ENCODE results near the gene CLDN18.

Gene CLDN18

GRCh38 chr3:138003069-138003468, 6.9 kb upstream of the CLDN18 start:
- Histone ChIP-seq H4K20me1 (ENCODE audit: insufficient read depth, low read length) (no peaks in the 10 kb centered on the region), H3K27ac (ENCODE audit: low read length) (no peak overlapping the region), H3K9me3 (ENCODE audit: insufficient read depth, low read length) (no peaks in the 10 kb centered on the region), H3K4me2 (ENCODE audit: low read length) (no peak overlapping the region), H3K4me1 (ENCODE audit: low read length) (no peaks in the 10 kb centered on the region), H2AFZ (ENCODE audit: low read depth, low read length) (no peak overlapping the region), H3K4me3 (ENCODE audit: low read length) (no peak overlapping the region), H3K36me3 (replicated peaks; ENCODE audit: low read depth, low read length) (no peaks in the 10 kb centered on the region), H3K9ac (ENCODE audit: low read length) (no peak overlapping the region), H3K27me3 (ENCODE audit: low read depth, low read length) (peaks cover 6% of the 10 kb centered on the region), H3K79me2 (ENCODE audit: low read length) (no peaks in the 10 kb centered on the region)
- TF ChIP-seq, protein P1, sequence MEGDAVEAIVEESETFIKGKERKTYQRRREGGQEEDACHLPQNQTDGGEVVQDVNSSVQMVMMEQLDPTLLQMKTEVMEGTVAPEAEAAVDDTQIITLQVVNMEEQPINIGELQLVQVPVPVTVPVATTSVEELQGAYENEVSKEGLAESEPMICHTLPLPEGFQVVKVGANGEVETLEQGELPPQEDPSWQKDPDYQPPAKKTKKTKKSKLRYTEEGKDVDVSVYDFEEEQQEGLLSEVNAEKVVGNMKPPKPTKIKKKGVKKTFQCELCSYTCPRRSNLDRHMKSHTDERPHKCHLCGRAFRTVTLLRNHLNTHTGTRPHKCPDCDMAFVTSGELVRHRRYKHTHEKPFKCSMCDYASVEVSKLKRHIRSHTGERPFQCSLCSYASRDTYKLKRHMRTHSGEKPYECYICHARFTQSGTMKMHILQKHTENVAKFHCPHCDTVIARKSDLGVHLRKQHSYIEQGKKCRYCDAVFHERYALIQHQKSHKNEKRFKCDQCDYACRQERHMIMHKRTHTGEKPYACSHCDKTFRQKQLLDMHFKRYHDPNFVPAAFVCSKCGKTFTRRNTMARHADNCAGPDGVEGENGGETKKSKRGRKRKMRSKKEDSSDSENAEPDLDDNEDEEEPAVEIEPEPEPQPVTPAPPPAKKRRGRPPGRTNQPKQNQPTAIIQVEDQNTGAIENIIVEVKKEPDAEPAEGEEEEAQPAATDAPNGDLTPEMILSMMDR (IDR thresholded peaks at IDR 0.05; ENCODE audit: low read depth, low read length), result no peak
- TF ChIP-seq EZH2phosphoT487 (IDR thresholded peaks at IDR 0.05; ENCODE audit: low read depth), result no peak

- Histone ChIP-seq H3K4me1 (ENCODE audit: low read length) (no peaks in the 10 kb centered on the region), H4K20me1 (ENCODE audit: insufficient read depth, low read length) (no peaks in the 10 kb centered on the region)
Measured at GRCh38 chr3:138005627-138006026, 4.3 kb upstream of the CLDN18 start.

DNA sequence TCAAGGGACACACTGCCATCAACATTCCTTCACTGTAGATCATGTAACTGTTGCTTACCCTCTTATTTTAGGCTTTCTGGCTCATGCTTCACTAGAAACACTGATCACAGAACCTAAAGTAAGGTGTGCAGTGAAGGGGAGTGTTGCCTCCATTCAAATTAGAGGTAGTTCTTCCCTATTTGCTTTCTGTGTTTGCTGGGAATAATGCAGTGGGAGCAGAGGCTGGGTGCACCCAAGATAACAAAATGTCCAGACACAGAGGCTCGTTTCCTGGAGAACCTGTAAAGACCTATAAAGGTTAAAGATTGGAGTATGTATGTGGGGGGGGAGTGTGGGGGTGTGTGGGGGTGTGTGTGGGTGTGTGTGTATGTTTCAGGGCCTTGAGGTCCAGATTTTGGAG, 2.1 kb upstream of the CLDN18 start:
- TF ChIP-seq, protein P1 (IDR thresholded peaks at IDR 0.05; ENCODE audit: low read depth, low read length), result no peak
- TF ChIP-seq EZH2phosphoT487 (IDR thresholded peaks at IDR 0.05; ENCODE audit: low read depth), result no peak
- no peak overlapping the region for H3K9ac ChIP-seq (ENCODE audit: low read length)
- no peaks in the 10 kb centered on the region for H3K9me3 ChIP-seq (ENCODE audit: insufficient read depth, low read length)
- H3K4me1 ChIP-seq (ENCODE audit: low read length), result no peaks in the 10 kb centered on the region
- H2AFZ ChIP-seq (ENCODE audit: low read depth, low read length), result no peak overlapping the region
- peaks cover 18% of the 10 kb centered on the region for H3K27me3 ChIP-seq (ENCODE audit: low read depth, low read length)
- no peak overlapping the region for H3K4me3 ChIP-seq (ENCODE audit: low read length)
- no peaks in the 10 kb centered on the region for H4K20me1 ChIP-seq (ENCODE audit: insufficient read depth, low read length)
- H3K4me2 ChIP-seq (ENCODE audit: low read length), result no peak overlapping the region
- no peaks in the 10 kb centered on the region for H3K36me3 ChIP-seq (replicated peaks; ENCODE audit: low read depth, low read length)
- no peak overlapping the region for H3K27ac ChIP-seq (ENCODE audit: low read length)
- no peaks in the 10 kb centered on the region for H3K79me2 ChIP-seq (ENCODE audit: low read length)

More at GRCh38 chr3:138005627-138006026, 4.3 kb upstream of the CLDN18 start:
- H3K27me3 ChIP-seq (ENCODE audit: low read depth, low read length), result peaks cover 6% of the 10 kb centered on the region
- H3K36me3 ChIP-seq (replicated peaks; ENCODE audit: low read depth, low read length), result no peaks in the 10 kb centered on the region
- H3K27ac ChIP-seq (ENCODE audit: low read length), result no peak overlapping the region
- H3K4me2 ChIP-seq (ENCODE audit: low read length), result no peak overlapping the region
- H2AFZ ChIP-seq (ENCODE audit: low read depth, low read length), result no peak overlapping the region
- H3K9me3 ChIP-seq (ENCODE audit: insufficient read depth, low read length), result no peaks in the 10 kb centered on the region
- H3K79me2 ChIP-seq (ENCODE audit: low read length), result no peaks in the 10 kb centered on the region
- TF ChIP-seq, protein P1 (IDR thresholded peaks at IDR 0.05; ENCODE audit: low read depth, low read length), result no peak
- TF ChIP-seq EZH2phosphoT487 (IDR thresholded peaks at IDR 0.05; ENCODE audit: low read depth), result no peak
- no peak overlapping the region for H3K4me3 ChIP-seq (ENCODE audit: low read length)
- H3K9ac ChIP-seq (ENCODE audit: low read length), result no peak overlapping the region

- Histone ChIP-seq H3K36me3 (replicated peaks; ENCODE audit: low read depth, low read length) (no peaks in the 10 kb centered on the region), H3K9me3 (ENCODE audit: insufficient read depth, low read length) (no peaks in the 10 kb centered on the region), H3K27ac (ENCODE audit: low read length) (no peak overlapping the region), H2AFZ (ENCODE audit: low read depth, low read length) (no peak overlapping the region), H3K4me3 (ENCODE audit: low read length) (no peak overlapping the region), H3K4me1 (ENCODE audit: low read length) (no peaks in the 10 kb centered on the region), H3K79me2 (ENCODE audit: low read length) (no peaks in the 10 kb centered on the region), H4K20me1 (ENCODE audit: insufficient read depth, low read length) (no peaks in the 10 kb centered on the region), H3K9ac (ENCODE audit: low read length) (no peak overlapping the region), H3K27me3 (ENCODE audit: low read depth, low read length) (peaks cover 22% of the 10 kb centered on the region), H3K4me2 (ENCODE audit: low read length) (no peak overlapping the region)
- TF ChIP-seq, protein P1 (IDR thresholded peaks at IDR 0.05; ENCODE audit: low read depth, low read length), result no peak
- no peak for TF ChIP-seq EZH2phosphoT487 (IDR thresholded peaks at IDR 0.05; ENCODE audit: low read depth)
Measured at GRCh38 chr3:138010273-138010590, 267 bp downstream of the CLDN18 start.
